ENCODE data around the gene MYO5C. TPM values are rescaled to one million over a fixed set of nuclear protein-coding genes. Genes with fewer than 3 reads are reported as not detected.

Gene MYO5C
- 1 to 10 TPM; 1.6 to 1.9 TPM for total RNA-seq

- POLR2A ChIA-PET = interaction anchor here (0.5 to 1.2 kb wide), 2 partner anchors 23 to 34 kb away, joined by 4 to 7 read pairs; no protein-coding TSS in a partner anchor
- H3K9me3 Mint-ChIP-seq = no peaks in the 10 kb centered on the region
- H3K36me3 Mint-ChIP-seq = no peaks in the 10 kb centered on the region
- ATAC-seq (ENCODE audit: low read depth) (peak; percentile 40), DNase-seq (peak; percentile 42)
- peaks cover 56% of the 10 kb centered on the region for H3K27me3 Mint-ChIP-seq
- H3K4me1 Mint-ChIP-seq = peaks cover 17% of the 10 kb centered on the region
- H3K4me3 Mint-ChIP-seq = peak within 1 kb of the TSS; percentile 53
- no peak within 1 kb of the TSS for H3K27ac Mint-ChIP-seq
Measured at GRCh38 chr15:52295421-52296001, at the start of gene MYO5C. TSS of gene MYO5C (minus strand) at chr15:52295804. CDS start at chr15:52295636, 168 bp downstream.

GRCh38 chr15:52344592-52344991 is 49.0 kb upstream of the MYO5C start:
- no peak overlapping the region for H3K4me3 Mint-ChIP-seq
- DNase-seq = no peak
- peaks cover 10% of the 10 kb centered on the region for H3K36me3 Mint-ChIP-seq
- POLR2A ChIA-PET = no interaction called here
- no peak for ATAC-seq (ENCODE audit: low read depth)
- no peak overlapping the region for H3K27ac Mint-ChIP-seq
- H3K9me3 Mint-ChIP-seq = no peaks in the 10 kb centered on the region
- no peaks in the 10 kb centered on the region for H3K27me3 Mint-ChIP-seq
- peaks cover 6% of the 10 kb centered on the region for H3K4me1 Mint-ChIP-seq

- ATAC-seq (ENCODE audit: low read depth) (no peak), DNase-seq (no peak)
- H3K4me1 Mint-ChIP-seq = peaks cover 6% of the 10 kb centered on the region
- no peaks in the 10 kb centered on the region for H3K27me3 Mint-ChIP-seq
- no peak overlapping the region for H3K27ac Mint-ChIP-seq
- H3K4me3 Mint-ChIP-seq = no peak overlapping the region
- no peaks in the 10 kb centered on the region for H3K9me3 Mint-ChIP-seq
- H3K36me3 Mint-ChIP-seq = peaks cover 7% of the 10 kb centered on the region
- POLR2A ChIA-PET = no interaction called here
Measured at GRCh38 chr15:52343831-52344230, 48.2 kb upstream of the MYO5C start.

GRCh38 chr15:52340093-52340492 is 44.5 kb upstream of the MYO5C start:
- DNase-seq (no peak), ATAC-seq (ENCODE audit: low read depth) (no peak)
- Mint-ChIP-seq H3K36me3 (peaks cover 3% of the 10 kb centered on the region), H3K9me3 (no peaks in the 10 kb centered on the region), H3K27ac (no peak overlapping the region), H3K27me3 (no peaks in the 10 kb centered on the region), H3K4me1 (peaks cover 15% of the 10 kb centered on the region), H3K4me3 (no peak overlapping the region)
- POLR2A ChIA-PET = no interaction called here

GRCh38 chr15:52338891-52339290 is 43.3 kb upstream of the MYO5C start:
- no peaks in the 10 kb centered on the region for H3K9me3 Mint-ChIP-seq
- POLR2A ChIA-PET = no interaction called here

GRCh38 chr15:52338058-52338457 is 42.5 kb upstream of the MYO5C start:
- Mint-ChIP-seq H3K9me3 (no peaks in the 10 kb centered on the region), H3K4me3 (no peak overlapping the region), H3K4me1 (peaks cover 15% of the 10 kb centered on the region), H3K27ac (no peak overlapping the region), H3K27me3 (no peaks in the 10 kb centered on the region), H3K36me3 (peaks cover 7% of the 10 kb centered on the region)
- DNase-seq (no peak), ATAC-seq (ENCODE audit: low read depth) (no peak)
- POLR2A ChIA-PET = no interaction called here

More at GRCh38 chr15:52338891-52339290, 43.3 kb upstream of the MYO5C start:
- ATAC-seq (ENCODE audit: low read depth) (no peak), DNase-seq (no peak)
- no peaks in the 10 kb centered on the region for H3K27me3 Mint-ChIP-seq
- H3K4me3 Mint-ChIP-seq = no peak overlapping the region
- no peak overlapping the region for H3K27ac Mint-ChIP-seq
- peaks cover 12% of the 10 kb centered on the region for H3K4me1 Mint-ChIP-seq
- H3K36me3 Mint-ChIP-seq = peaks cover 7% of the 10 kb centered on the region

- Mint-ChIP-seq H3K4me1 (peaks cover 19% of the 10 kb centered on the region), H3K9me3 (no peaks in the 10 kb centered on the region), H3K36me3 (peaks cover 9% of the 10 kb centered on the region), H3K27me3 (no peaks in the 10 kb centered on the region), H3K4me3 (no peak overlapping the region), H3K27ac (no peak overlapping the region)
- POLR2A ChIA-PET = no interaction called here
- ATAC-seq (ENCODE audit: low read depth) = no peak
- no peak for DNase-seq
Measured at GRCh38 chr15:52337198-52337853, 41.7 kb upstream of the MYO5C start.

- Mint-ChIP-seq H3K27ac (no peak overlapping the region), H3K36me3 (peaks cover 9% of the 10 kb centered on the region), H3K4me3 (no peak overlapping the region), H3K4me1 (peaks cover 25% of the 10 kb centered on the region), H3K27me3 (no peaks in the 10 kb centered on the region), H3K9me3 (no peaks in the 10 kb centered on the region)
- no peak for ATAC-seq (ENCODE audit: low read depth)
- POLR2A ChIA-PET = interaction anchor here (1.1 kb wide), 1 partner anchor 192 kb away, joined by 4 read pairs; the partner anchor contains the start of gene MYO5A
- DNase-seq = no peak
Measured at GRCh38 chr15:52336529-52336928, 40.9 kb upstream of the MYO5C start.

GRCh38 chr15:52334491-52335160 is 39.0 kb upstream of the MYO5C start:
- ATAC-seq (ENCODE audit: low read depth) (no peak), DNase-seq (no peak)
- H3K27ac Mint-ChIP-seq = no peak overlapping the region
- H3K27me3 Mint-ChIP-seq = no peaks in the 10 kb centered on the region
- H3K9me3 Mint-ChIP-seq = no peaks in the 10 kb centered on the region
- POLR2A ChIA-PET = no interaction called here
- no peak overlapping the region for H3K4me3 Mint-ChIP-seq
- peaks cover 29% of the 10 kb centered on the region for H3K4me1 Mint-ChIP-seq
- H3K36me3 Mint-ChIP-seq = peaks cover 9% of the 10 kb centered on the region

- Mint-ChIP-seq H3K9me3 (no peaks in the 10 kb centered on the region), H3K36me3 (peaks cover 18% of the 10 kb centered on the region), H3K27ac (peak overlapping the region; percentile 87), H3K4me1 (peaks cover 22% of the 10 kb centered on the region), H3K4me3 (peak overlapping the region; percentile 74), H3K27me3 (no peaks in the 10 kb centered on the region)
- peak; percentile 56 for DNase-seq
- peak; percentile 100 for ATAC-seq (ENCODE audit: low read depth)
- POLR2A ChIA-PET = interaction anchor here (0.5 to 2.2 kb wide), 6 partner anchors 70 to 398 kb away, joined by 3 to 11 read pairs (median 4); partner anchors contain the start of gene ATOSA
Measured at GRCh38 chr15:52331490-52332240, 36.1 kb upstream of the MYO5C start.

- Mint-ChIP-seq H3K27ac (no peak overlapping the region), H3K27me3 (no peaks in the 10 kb centered on the region), H3K36me3 (peaks cover 21% of the 10 kb centered on the region), H3K4me3 (no peak overlapping the region), H3K4me1 (peaks cover 21% of the 10 kb centered on the region), H3K9me3 (no peaks in the 10 kb centered on the region)
- POLR2A ChIA-PET = interaction anchor here (0.7 kb wide), 1 partner anchor 9 kb away, joined by 5 read pairs; no protein-coding TSS in a partner anchor
- ATAC-seq (ENCODE audit: low read depth) (no peak), DNase-seq (no peak)
Measured at GRCh38 chr15:52329987-52330386, 34.4 kb upstream of the MYO5C start.

- Mint-ChIP-seq H3K27me3 (no peaks in the 10 kb centered on the region), H3K4me1 (peaks cover 21% of the 10 kb centered on the region), H3K36me3 (peaks cover 16% of the 10 kb centered on the region), H3K9me3 (no peaks in the 10 kb centered on the region), H3K4me3 (no peak overlapping the region), H3K27ac (no peak overlapping the region)
- ATAC-seq (ENCODE audit: low read depth) (no peak), DNase-seq (no peak)
- POLR2A ChIA-PET = interaction anchor here (0.7 kb wide), 1 partner anchor 8 kb away, joined by 5 read pairs; no protein-coding TSS in a partner anchor
Measured at GRCh38 chr15:52329150-52329549, 33.5 kb upstream of the MYO5C start.

GRCh38 chr15:52328680-52329079 is 33.1 kb upstream of the MYO5C start:
- POLR2A ChIA-PET = no interaction called here
- ATAC-seq (ENCODE audit: low read depth) = no peak
- Mint-ChIP-seq H3K4me1 (peaks cover 21% of the 10 kb centered on the region), H3K9me3 (no peaks in the 10 kb centered on the region), H3K36me3 (peaks cover 16% of the 10 kb centered on the region), H3K4me3 (no peak overlapping the region), H3K27ac (peak overlapping the region; percentile 17), H3K27me3 (no peaks in the 10 kb centered on the region)
- no peak for DNase-seq

Measured in activated naive CD8-positive, alpha-beta T cell treated with anti-CD3 and anti-CD28 coated beads, Interleukin-2, amount 10 ng/mL, durations not matched to agents 7 days and 5 days (primary cell).